MM.1S (cell line): ENCODE results near the gene GZF1.

ENCODE experiments used
- DNase-seq: peaks from one replicate; pipeline ENCODE4 v3.0.0-alpha.2; 2015
- H2AFZ ChIP-seq: fragments of 300-600 bp; sonication (generic); 2 replicates; pipeline ENCODE4 v1.6.0; 2016; ENCODE audit warnings: antibody characterized with exemption, low read length
- H3F3A ChIP-seq: fragments of 300-600 bp; sonication (generic); 2 replicates; pipeline ENCODE4 v1.6.1; 2016; ENCODE audit warnings: mild to moderate bottlenecking, antibody characterized with exemption, low read length, moderate library complexity, mixed read lengths; ENCODE audit not compliant: insufficient read depth
- H3K27ac ChIP-seq: fragments of 300-600 bp; sonication (generic); 2 replicates; pipeline ENCODE4 v1.5.1; 2016; ENCODE audit warnings: mild to moderate bottlenecking, low read length
- H3K27me3 ChIP-seq: fragments of 300-600 bp; sonication (generic); replicated peaks from 2 replicates; pipeline ENCODE4 v1.6.0; 2016; ENCODE audit warnings: low read length; ENCODE audit not compliant: insufficient read depth
- H3K36me3 ChIP-seq: fragments of 300-600 bp; sonication (generic); replicated peaks from 2 replicates; pipeline ENCODE4 v1.6.1; 2016; ENCODE audit warnings: mild to moderate bottlenecking, low read length, mixed read lengths; ENCODE audit not compliant: insufficient read depth
- H3K4me1 ChIP-seq: fragments of 300-600 bp; sonication (generic); 2 replicates; pipeline ENCODE4 v1.6.1; 2016; ENCODE audit warnings: low read length, mixed read lengths
- H3K4me2 ChIP-seq: fragments of 300-600 bp; sonication (generic); 2 replicates; pipeline ENCODE4 v1.6.0; 2016; ENCODE audit warnings: low read depth, low read length
- H3K4me3 ChIP-seq: fragments of 300-600 bp; sonication (generic); 2 replicates; pipeline ENCODE4 v1.5.1; 2016; ENCODE audit warnings: low read length, mixed read lengths
- H3K79me2 ChIP-seq: fragments of 300-600 bp; sonication (generic); 2 replicates; pipeline ENCODE4 v1.6.1; 2016; ENCODE audit warnings: mixed run types, low read length, mixed read lengths
- H3K9ac ChIP-seq: fragments of 300-600 bp; sonication (generic); 2 replicates; pipeline ENCODE4 v1.6.1; 2016; ENCODE audit warnings: low read length, mixed read lengths
- H3K9me2 ChIP-seq: fragments of 300-600 bp; sonication (generic); replicated peaks from 2 replicates; pipeline ENCODE4 v1.6.1; 2016; ENCODE audit warnings: mild to moderate bottlenecking, low read length, mixed read lengths; ENCODE audit not compliant: insufficient read depth
- H3K9me3 ChIP-seq: fragments of 300-600 bp; sonication (generic); replicated peaks from 2 replicates; pipeline ENCODE4 v1.6.1; 2016; ENCODE audit warnings: mild to moderate bottlenecking, low read length, mixed read lengths; ENCODE audit not compliant: insufficient read depth
- H4K20me1 ChIP-seq: fragments of 300-600 bp; sonication (generic); 2 replicates; pipeline ENCODE4 v1.6.1; 2016; ENCODE audit warnings: mild to moderate bottlenecking, low read length, moderate library complexity, mixed read lengths; ENCODE audit not compliant: insufficient read depth
- CTCF ChIP-seq: fragments of 300-600 bp; sonication (generic); IDR thresholded peaks from 2 replicates; pipeline ENCODE4 v1.5.1; 2016; ENCODE audit warnings: antibody characterized with exemption, low read length, mixed read lengths
- EZH2 ChIP-seq: fragments of 300-600 bp; sonication (generic); optimal IDR thresholded peaks from 2 replicates; pipeline ENCODE3; 2017; ENCODE audit warnings: low read depth, mild to moderate bottlenecking, antibody characterized with exemption, low read length, mixed read lengths
- EZH2phosphoT487 ChIP-seq: fragments of 300-600 bp; sonication (generic); IDR thresholded peaks from 2 replicates; pipeline ENCODE4 v1.6.1; 2018; ENCODE audit warnings: antibody characterized with exemption, low read length

GZF1 gene

DNA sequence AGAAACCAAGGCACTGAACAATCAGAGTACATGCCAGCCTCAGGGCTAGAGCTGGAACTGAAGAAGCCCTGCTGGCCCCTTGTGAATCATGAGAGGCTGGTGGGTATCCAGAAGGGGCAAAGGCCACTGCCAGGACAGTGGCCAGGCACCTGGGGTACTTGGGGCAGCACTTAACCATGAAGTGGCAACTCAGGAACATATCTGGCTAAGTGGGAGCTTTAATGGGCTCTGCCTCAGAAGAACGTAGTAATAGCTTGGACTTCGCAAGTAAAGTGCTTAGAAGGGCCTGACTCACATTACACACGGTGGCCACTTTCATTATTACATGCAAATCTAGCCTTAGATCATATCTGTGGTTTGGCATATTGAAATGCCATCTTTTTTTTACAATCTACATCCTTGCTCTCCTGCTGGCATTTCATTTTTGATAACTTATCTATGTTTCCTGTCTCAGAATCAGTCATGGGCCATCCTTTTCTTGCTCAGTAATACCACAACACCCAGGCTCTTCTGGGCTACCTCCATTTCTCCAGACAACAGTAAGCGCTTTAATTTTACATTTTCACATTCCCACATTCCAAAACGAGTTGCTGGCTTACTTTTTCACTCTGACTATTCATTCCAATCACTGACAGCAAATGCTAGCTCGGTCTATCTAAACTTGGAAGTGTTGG, 37.7 kb downstream of the GZF1 start:
- no peaks in the 10 kb centered on the region for H4K20me1 ChIP-seq
- H3K9me3 ChIP-seq, result no peaks in the 10 kb centered on the region
- no peak for DNase-seq
- H3F3A ChIP-seq, result no peaks in the 10 kb centered on the region
- H3K9ac ChIP-seq, result no peak overlapping the region
- H3K4me2 ChIP-seq, result no peak overlapping the region
- no peaks in the 10 kb centered on the region for H3K27me3 ChIP-seq
- H3K4me3 ChIP-seq, result no peak overlapping the region
- H3K36me3 ChIP-seq, result peaks cover 4% of the 10 kb centered on the region; the same call in 1 of the 2 replicates
- no peak overlapping the region for H3K27ac ChIP-seq
- no peaks in the 10 kb centered on the region for H3K9me2 ChIP-seq
- H3K79me2 ChIP-seq, result peaks cover 32% of the 10 kb centered on the region
- TF ChIP-seq CTCF (no peak), EZH2phosphoT487 (no peak), EZH2 (no peak)
- H2AFZ ChIP-seq, result no peak overlapping the region
- no peaks in the 10 kb centered on the region for H3K4me1 ChIP-seq

DNA sequence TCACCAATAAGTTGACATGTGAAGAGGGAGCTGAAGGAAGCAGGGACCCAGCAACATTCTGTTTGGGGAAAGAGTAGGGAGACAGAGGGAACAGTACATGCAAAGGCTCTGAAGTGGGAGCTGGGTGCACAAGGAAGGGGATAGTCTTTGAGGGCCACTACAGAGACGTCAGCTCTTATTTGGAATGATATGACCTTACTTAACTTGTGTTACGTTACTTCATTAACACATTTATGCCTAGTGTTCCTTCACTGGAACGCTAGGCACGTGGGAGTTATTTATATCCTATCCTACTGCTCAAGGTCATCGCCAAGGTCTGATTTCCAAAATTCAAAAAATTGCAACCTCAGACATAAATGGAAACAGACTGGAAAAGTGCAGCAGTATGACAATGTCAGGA, 39.1 kb downstream of the GZF1 start:
- Histone ChIP-seq H3F3A (no peaks in the 10 kb centered on the region), H3K9me2 (no peaks in the 10 kb centered on the region), H3K27ac (no peak overlapping the region), H3K9me3 (no peaks in the 10 kb centered on the region), H3K4me2 (no peak overlapping the region), H2AFZ (no peak overlapping the region), H3K36me3 (peaks cover 4% of the 10 kb centered on the region; the same call in 1 of the 2 replicates), H3K4me3 (no peak overlapping the region), H3K79me2 (peaks cover 46% of the 10 kb centered on the region), H3K4me1 (no peaks in the 10 kb centered on the region), H4K20me1 (no peaks in the 10 kb centered on the region), H3K27me3 (no peaks in the 10 kb centered on the region), H3K9ac (no peak overlapping the region)
- TF ChIP-seq CTCF (no peak), EZH2 (no peak), EZH2phosphoT487 (no peak)
- no peak for DNase-seq

GRCh38 chr20:23403751-23404150, 41.8 kb downstream of the GZF1 start:
- no peaks in the 10 kb centered on the region for H3K9me2 ChIP-seq
- H3K36me3 ChIP-seq, result 0 out of 2 replicates have a peak, but pooled peaks cover 4% of the 10 kb centered on the region
- no peak for TF ChIP-seq EZH2
- H3K9ac ChIP-seq, result no peak overlapping the region
- H3K4me2 ChIP-seq, result no peak overlapping the region
- no peaks in the 10 kb centered on the region for H3K4me1 ChIP-seq
- H3K4me3 ChIP-seq, result no peak overlapping the region
- H3K27me3 ChIP-seq, result no peaks in the 10 kb centered on the region
- H3F3A ChIP-seq, result no peaks in the 10 kb centered on the region
- H4K20me1 ChIP-seq, result peaks cover 3% of the 10 kb centered on the region; the same call in 1 of the 2 replicates
- H3K79me2 ChIP-seq, result peaks cover 63% of the 10 kb centered on the region
- H2AFZ ChIP-seq, result no peak overlapping the region
- H3K9me3 ChIP-seq, result no peaks in the 10 kb centered on the region
- no peak for DNase-seq
- no peak overlapping the region for H3K27ac ChIP-seq

- no peak for TF ChIP-seq CTCF
- H3K27me3 ChIP-seq, result no peaks in the 10 kb centered on the region
- H2AFZ ChIP-seq, result no peak overlapping the region
- H3K27ac ChIP-seq, result no peak overlapping the region
- H3K9ac ChIP-seq, result no peak overlapping the region
- H3F3A ChIP-seq, result no peaks in the 10 kb centered on the region
- H4K20me1 ChIP-seq, result peaks cover 3% of the 10 kb centered on the region; the same call in 1 of the 2 replicates
- no peak overlapping the region for H3K4me3 ChIP-seq
- H3K9me2 ChIP-seq, result no peaks in the 10 kb centered on the region
- no peak for DNase-seq
- H3K4me2 ChIP-seq, result no peak overlapping the region
- H3K79me2 ChIP-seq, result peaks cover 67% of the 10 kb centered on the region
- H3K4me1 ChIP-seq, result no peaks in the 10 kb centered on the region
- no peaks in the 10 kb centered on the region for H3K9me3 ChIP-seq
- 0 out of 2 replicates have a peak, but pooled peaks cover 4% of the 10 kb centered on the region for H3K36me3 ChIP-seq
These were observed 42.2 kb downstream of the GZF1 start for GRCh38 chr20:23404196-23404595.
